MM.1S (cell line): ENCODE measurements around the gene CREBBP.

ENCODE experiments used
- DNase-seq: peaks from one replicate; pipeline ENCODE4 v3.0.0-alpha.2; 2015
- H2AFZ ChIP-seq: fragments of 300-600 bp; sonication (generic); 2 replicates; pipeline ENCODE4 v1.6.0; 2016; ENCODE audit warnings: antibody characterized with exemption, low read length
- H3F3A ChIP-seq: fragments of 300-600 bp; sonication (generic); 2 replicates; pipeline ENCODE4 v1.6.1; 2016; ENCODE audit warnings: mild to moderate bottlenecking, antibody characterized with exemption, low read length, moderate library complexity, mixed read lengths; ENCODE audit not compliant: insufficient read depth
- H3K27ac ChIP-seq: fragments of 300-600 bp; sonication (generic); 2 replicates; pipeline ENCODE4 v1.5.1; 2016; ENCODE audit warnings: mild to moderate bottlenecking, low read length
- H3K27me3 ChIP-seq: fragments of 300-600 bp; sonication (generic); replicated peaks from 2 replicates; pipeline ENCODE4 v1.6.0; 2016; ENCODE audit warnings: low read length; ENCODE audit not compliant: insufficient read depth
- H3K36me3 ChIP-seq: fragments of 300-600 bp; sonication (generic); replicated peaks from 2 replicates; pipeline ENCODE4 v1.6.1; 2016; ENCODE audit warnings: mild to moderate bottlenecking, low read length, mixed read lengths; ENCODE audit not compliant: insufficient read depth
- H3K4me1 ChIP-seq: fragments of 300-600 bp; sonication (generic); 2 replicates; pipeline ENCODE4 v1.6.1; 2016; ENCODE audit warnings: low read length, mixed read lengths
- H3K4me2 ChIP-seq: fragments of 300-600 bp; sonication (generic); 2 replicates; pipeline ENCODE4 v1.6.0; 2016; ENCODE audit warnings: low read depth, low read length
- H3K4me3 ChIP-seq: fragments of 300-600 bp; sonication (generic); 2 replicates; pipeline ENCODE4 v1.5.1; 2016; ENCODE audit warnings: low read length, mixed read lengths
- H3K79me2 ChIP-seq: fragments of 300-600 bp; sonication (generic); 2 replicates; pipeline ENCODE4 v1.6.1; 2016; ENCODE audit warnings: mixed run types, low read length, mixed read lengths
- H3K9ac ChIP-seq: fragments of 300-600 bp; sonication (generic); 2 replicates; pipeline ENCODE4 v1.6.1; 2016; ENCODE audit warnings: low read length, mixed read lengths
- H3K9me2 ChIP-seq: fragments of 300-600 bp; sonication (generic); replicated peaks from 2 replicates; pipeline ENCODE4 v1.6.1; 2016; ENCODE audit warnings: mild to moderate bottlenecking, low read length, mixed read lengths; ENCODE audit not compliant: insufficient read depth
- H3K9me3 ChIP-seq: fragments of 300-600 bp; sonication (generic); replicated peaks from 2 replicates; pipeline ENCODE4 v1.6.1; 2016; ENCODE audit warnings: mild to moderate bottlenecking, low read length, mixed read lengths; ENCODE audit not compliant: insufficient read depth
- H4K20me1 ChIP-seq: fragments of 300-600 bp; sonication (generic); 2 replicates; pipeline ENCODE4 v1.6.1; 2016; ENCODE audit warnings: mild to moderate bottlenecking, low read length, moderate library complexity, mixed read lengths; ENCODE audit not compliant: insufficient read depth
- EZH2 ChIP-seq: fragments of 300-600 bp; sonication (generic); optimal IDR thresholded peaks from 2 replicates; pipeline ENCODE3; 2017; ENCODE audit warnings: low read depth, mild to moderate bottlenecking, antibody characterized with exemption, low read length, mixed read lengths
- EZH2phosphoT487 ChIP-seq: fragments of 300-600 bp; sonication (generic); IDR thresholded peaks from 2 replicates; pipeline ENCODE4 v1.6.1; 2018; ENCODE audit warnings: antibody characterized with exemption, low read length
- TF ChIP-seq, protein P1 (sequence below): fragments of 300-600 bp; sonication (generic); IDR thresholded peaks from 2 replicates; pipeline ENCODE4 v1.5.1; 2016; ENCODE audit warnings: antibody characterized with exemption, low read length, mixed read lengths

Gene CREBBP

DNA sequence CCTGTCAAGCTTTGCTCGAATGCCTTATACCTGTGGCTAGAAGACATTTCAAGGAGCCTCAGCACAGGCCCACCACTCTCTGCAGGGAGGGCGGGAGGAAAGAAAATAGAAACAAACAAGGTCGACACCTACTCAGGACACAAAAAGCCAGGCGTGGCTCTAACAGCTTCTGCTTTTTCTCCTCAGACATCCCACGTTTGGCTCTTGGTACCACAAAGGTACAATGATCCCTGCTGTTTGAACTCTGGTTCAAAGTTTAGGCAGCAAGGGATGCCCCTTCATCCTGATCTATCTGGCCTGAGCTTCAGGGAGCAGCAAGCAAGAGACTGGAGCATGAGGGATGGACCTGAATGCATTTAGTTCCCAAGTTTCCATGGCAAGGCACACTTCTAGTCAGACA is 57.1 kb downstream of the CREBBP start:
- no peak for DNase-seq
- Histone ChIP-seq H4K20me1 (peaks cover 26% of the 10 kb centered on the region), H3K9me2 (no peaks in the 10 kb centered on the region), H3K79me2 (peaks cover 100% of the 10 kb centered on the region), H3K4me1 (no peaks in the 10 kb centered on the region), H3K27ac (no peak overlapping the region), H3K9ac (no peak overlapping the region), H3K4me2 (no peak overlapping the region), H3K4me3 (no peak overlapping the region), H2AFZ (no peak overlapping the region), H3F3A (no peaks in the 10 kb centered on the region), H3K9me3 (no peaks in the 10 kb centered on the region), H3K27me3 (no peaks in the 10 kb centered on the region), H3K36me3 (no peaks in the 10 kb centered on the region)
- TF ChIP-seq EZH2phosphoT487 (no peak), EZH2 (no peak)
- TF ChIP-seq, protein P1, sequence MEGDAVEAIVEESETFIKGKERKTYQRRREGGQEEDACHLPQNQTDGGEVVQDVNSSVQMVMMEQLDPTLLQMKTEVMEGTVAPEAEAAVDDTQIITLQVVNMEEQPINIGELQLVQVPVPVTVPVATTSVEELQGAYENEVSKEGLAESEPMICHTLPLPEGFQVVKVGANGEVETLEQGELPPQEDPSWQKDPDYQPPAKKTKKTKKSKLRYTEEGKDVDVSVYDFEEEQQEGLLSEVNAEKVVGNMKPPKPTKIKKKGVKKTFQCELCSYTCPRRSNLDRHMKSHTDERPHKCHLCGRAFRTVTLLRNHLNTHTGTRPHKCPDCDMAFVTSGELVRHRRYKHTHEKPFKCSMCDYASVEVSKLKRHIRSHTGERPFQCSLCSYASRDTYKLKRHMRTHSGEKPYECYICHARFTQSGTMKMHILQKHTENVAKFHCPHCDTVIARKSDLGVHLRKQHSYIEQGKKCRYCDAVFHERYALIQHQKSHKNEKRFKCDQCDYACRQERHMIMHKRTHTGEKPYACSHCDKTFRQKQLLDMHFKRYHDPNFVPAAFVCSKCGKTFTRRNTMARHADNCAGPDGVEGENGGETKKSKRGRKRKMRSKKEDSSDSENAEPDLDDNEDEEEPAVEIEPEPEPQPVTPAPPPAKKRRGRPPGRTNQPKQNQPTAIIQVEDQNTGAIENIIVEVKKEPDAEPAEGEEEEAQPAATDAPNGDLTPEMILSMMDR = no peak

DNA sequence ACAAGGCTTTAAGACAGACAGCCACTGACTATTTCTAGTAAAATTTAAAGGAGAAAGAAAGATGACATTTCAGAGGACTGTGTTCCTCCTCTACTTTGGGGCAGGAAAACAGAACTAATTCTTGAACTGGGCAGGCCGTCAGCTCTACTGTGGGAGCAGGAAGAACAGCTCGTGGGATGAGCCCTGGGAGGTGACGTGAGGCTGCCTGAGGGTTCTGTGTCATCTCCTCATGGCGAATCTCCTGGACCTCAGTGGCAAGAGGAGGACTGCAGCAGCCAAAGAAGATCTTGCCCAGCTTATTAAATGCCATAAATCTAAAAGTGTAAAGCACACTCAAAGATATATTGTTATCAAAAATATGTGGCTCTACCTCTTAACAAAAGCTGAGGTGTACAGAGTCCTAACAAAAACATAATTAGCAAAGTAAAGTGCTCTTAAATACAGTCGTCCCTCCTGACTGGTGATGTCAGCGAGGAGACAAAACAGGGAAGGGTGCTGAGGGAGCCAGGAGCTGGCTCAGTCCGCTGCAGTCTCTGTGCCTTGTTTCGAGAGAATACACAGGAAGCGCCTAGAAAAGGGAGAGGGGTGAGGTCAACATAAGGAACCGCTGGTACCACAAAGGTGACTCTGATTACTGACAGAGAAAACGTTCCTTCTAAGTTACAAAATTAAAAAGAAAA is 58.0 kb downstream of the CREBBP start:
- H3K4me2 ChIP-seq = no peak overlapping the region
- no peaks in the 10 kb centered on the region for H3K4me1 ChIP-seq
- peaks cover 100% of the 10 kb centered on the region for H3K79me2 ChIP-seq
- no peaks in the 10 kb centered on the region for H3F3A ChIP-seq
- H2AFZ ChIP-seq = no peak overlapping the region
- no peak overlapping the region for H3K9ac ChIP-seq
- no peaks in the 10 kb centered on the region for H3K27me3 ChIP-seq
- TF ChIP-seq EZH2phosphoT487 = no peak
- no peak for TF ChIP-seq EZH2
- TF ChIP-seq, protein P1 = no peak
- no peaks in the 10 kb centered on the region for H3K36me3 ChIP-seq
- DNase-seq = no peak
- H3K27ac ChIP-seq = no peak overlapping the region
- H4K20me1 ChIP-seq = peaks cover 32% of the 10 kb centered on the region
- H3K9me2 ChIP-seq = no peaks in the 10 kb centered on the region
- no peaks in the 10 kb centered on the region for H3K9me3 ChIP-seq
- H3K4me3 ChIP-seq = no peak overlapping the region

DNA sequence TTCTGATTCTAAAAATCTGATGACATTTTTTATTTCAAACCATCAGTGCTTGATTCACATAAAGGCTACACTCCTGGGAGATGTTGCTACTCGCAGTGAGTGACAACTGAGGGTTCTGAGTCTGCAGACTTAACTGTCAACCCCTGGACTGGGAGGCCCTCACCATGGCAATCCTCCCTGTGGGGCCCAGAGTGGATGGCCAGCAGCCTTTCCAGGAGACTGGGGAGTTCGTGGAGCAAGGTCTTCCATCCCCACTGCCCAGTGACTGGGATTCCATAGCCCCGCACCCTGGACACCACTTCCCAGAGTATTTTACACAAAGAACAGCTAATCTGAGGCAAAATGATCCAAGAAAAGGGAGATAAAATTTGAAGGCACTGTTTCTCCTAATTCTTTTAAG is 59.3 kb downstream of the CREBBP start:
- no peak overlapping the region for H3K4me3 ChIP-seq
- H3K79me2 ChIP-seq = peaks cover 100% of the 10 kb centered on the region
- no peaks in the 10 kb centered on the region for H3F3A ChIP-seq
- H3K27me3 ChIP-seq = no peaks in the 10 kb centered on the region
- no peaks in the 10 kb centered on the region for H3K9me2 ChIP-seq
- TF ChIP-seq, protein P1 = no peak
- TF ChIP-seq EZH2phosphoT487 = no peak
- no peak for TF ChIP-seq EZH2
- no peak for DNase-seq
- H3K4me2 ChIP-seq = no peak overlapping the region
- H4K20me1 ChIP-seq = peaks cover 41% of the 10 kb centered on the region
- H3K9me3 ChIP-seq = no peaks in the 10 kb centered on the region
- H2AFZ ChIP-seq = no peak overlapping the region
- H3K9ac ChIP-seq = no peak overlapping the region
- H3K27ac ChIP-seq = no peak overlapping the region
- no peaks in the 10 kb centered on the region for H3K4me1 ChIP-seq
- no peaks in the 10 kb centered on the region for H3K36me3 ChIP-seq
